ENCODE data around the gene HES4.
"Not testable (repeated sequence)": the region's sequence is repeated elsewhere in the genome, so short reads cannot be mapped to it uniquely, and the experiment has no call there.

HES4 gene

DNA sequence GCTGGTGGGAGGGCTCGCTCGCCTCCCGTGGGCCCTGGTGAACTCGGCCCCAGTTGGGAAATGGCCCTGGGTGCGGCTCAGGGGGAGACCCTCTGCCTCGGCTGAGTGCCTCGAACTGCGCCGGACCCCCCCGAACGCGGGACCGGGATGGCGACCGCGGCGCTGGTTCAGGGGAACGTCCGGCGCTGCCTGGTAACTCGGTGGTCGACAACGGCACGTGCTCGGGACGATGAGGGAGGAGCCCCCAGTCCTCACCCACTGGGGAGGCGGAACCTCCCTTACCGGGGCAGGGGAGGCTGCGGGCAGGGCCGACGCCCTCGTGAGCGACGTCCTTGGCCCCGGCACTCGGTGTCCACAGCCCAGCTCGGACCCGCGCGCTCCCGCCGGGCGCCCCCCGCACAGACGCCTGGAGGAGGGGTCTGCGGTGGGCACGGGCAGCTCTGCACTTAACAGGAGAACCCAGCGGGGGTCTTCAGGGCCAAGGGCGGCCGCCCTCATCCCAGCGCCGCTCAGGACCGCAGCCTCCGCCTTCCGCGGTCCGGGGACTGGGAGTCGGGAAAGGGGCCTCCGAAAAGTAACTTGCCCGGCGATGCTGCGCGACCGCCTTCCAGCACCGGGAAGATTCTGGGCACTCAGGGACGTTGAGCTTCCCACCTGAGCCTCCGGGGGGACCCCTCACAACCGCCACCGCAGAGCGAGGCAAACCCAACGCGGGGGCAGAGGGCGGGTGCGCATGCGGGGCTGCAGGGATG, 1.7 kb downstream of the HES4 start:
- DNase-seq, result no peak

DNA sequence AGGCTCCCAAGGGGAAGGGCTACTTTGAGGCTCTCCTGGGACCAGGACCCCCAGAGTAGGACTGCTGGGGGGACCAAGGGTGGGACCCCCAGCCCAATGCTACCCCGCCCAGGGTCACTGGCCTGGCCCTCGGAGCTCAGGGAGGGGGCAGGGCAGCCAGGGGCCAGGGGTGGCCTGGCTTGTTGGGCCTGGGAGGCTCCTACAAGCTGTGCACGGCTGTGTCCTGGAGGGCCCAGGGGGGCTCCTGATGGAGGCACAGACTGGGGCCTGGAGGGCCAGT, 2.2 kb downstream of the HES4 start:
- no peak for DNase-seq

DNA sequence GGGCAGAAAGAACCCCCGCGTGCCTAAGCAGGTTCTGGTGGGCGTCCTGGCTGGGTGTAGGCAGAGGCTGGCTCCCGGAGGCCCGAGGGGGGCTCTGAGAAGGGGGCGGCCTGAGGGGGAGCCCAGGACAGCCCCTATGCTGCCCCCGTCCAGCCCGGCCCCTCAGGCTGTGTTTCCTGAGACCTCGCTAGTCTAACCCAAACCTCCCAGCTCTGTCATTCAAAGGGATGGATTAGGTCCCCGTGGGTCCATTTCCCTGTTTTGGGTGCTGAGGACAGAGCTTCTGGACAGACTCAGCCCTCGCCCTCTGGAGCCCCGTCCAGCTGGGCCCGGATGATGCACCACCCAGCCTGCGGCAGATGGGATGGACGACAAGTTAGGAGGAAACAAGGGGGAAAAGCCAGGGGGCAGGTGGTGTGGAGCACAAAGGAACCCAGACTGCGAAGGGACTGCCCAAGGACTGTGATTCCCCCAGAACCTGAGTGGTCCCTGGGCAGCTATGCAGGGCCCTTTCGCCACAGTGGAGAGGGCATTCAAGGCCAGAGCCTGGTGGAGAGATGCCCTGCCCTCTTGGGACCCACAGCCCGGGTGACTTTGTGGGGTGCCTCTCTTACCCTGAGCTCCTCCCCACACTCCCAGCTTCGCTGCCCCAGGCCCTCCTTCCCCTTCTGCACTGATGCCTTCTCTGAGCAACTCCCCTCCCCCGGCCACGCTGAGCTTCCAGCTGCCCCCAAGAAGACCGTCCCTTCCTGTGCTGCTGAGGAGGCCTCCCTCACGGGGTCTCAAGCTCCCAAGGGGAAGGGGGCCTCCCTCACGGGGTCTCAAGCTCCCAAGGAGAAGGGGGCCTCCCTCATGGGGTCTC, 2.8 kb downstream of the HES4 start:
- DNase-seq, result no peak

DNA sequence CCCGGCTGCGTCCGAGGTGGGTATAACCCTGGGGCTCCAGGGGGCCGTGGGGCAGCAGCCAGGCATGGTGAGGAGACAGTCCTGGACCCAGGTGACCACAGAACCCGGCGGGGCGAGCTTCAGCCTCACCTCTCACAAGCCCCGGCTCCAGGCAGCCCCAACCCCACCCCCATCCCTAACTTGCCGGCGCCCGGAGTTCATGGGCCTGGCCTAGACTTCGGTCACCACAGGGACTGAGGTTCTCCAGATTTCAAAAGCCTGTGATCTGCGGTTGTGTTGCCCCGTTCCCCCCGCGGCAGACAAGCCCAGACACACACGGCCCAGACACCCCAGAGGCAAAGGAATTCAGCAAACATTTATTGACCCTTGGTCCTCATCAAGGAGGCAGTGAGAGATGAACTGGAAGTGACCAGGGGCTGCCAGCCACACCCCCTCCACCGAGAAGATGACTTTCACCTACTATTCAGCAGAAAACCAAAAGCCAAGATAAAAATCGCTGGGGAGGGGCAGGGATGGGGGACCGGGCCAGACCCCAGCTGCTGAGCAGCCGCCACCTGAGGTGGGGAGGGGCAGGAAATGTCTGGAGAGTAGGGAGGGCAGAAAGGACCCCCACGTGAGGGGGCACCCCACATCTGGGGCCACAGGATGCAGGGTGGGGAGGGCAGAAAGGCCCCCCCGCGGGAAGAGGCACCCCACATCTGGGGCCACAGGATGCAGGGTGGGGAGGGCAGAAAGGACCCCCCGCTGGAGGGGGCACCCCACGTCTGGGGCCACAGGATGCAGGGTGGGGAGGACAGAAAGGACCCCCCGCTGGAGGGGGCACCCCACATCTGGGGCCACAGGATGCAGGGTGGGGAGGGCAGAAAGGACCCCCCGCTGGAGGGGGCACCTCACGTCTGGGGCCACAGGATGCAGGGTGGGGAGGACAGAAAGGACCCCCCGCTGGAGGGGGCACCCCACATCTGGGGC, 3.9 kb downstream of the HES4 start:
- no peak for DNase-seq

DNA sequence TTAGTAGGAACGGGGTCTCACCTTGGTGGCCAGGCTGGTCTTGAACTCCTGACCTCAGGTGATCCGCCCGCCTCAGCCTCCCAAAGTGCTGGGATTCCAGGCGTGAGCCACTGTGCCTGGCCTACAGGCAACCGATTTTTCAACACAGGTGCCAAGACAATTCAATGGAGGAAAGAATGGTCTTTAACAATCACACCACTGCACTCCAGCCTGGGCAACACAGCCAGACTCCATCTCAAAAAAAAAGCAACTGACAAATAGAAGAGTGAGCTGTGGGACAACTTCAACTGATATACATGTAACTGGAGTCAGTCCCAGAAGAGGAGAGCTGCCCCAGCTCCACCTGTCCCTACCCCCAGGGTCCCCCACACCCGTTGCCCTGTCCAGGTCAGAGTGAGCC, 5.4 kb downstream of the HES4 start:
- DNase-seq, result not testable (repeated sequence)

DNA sequence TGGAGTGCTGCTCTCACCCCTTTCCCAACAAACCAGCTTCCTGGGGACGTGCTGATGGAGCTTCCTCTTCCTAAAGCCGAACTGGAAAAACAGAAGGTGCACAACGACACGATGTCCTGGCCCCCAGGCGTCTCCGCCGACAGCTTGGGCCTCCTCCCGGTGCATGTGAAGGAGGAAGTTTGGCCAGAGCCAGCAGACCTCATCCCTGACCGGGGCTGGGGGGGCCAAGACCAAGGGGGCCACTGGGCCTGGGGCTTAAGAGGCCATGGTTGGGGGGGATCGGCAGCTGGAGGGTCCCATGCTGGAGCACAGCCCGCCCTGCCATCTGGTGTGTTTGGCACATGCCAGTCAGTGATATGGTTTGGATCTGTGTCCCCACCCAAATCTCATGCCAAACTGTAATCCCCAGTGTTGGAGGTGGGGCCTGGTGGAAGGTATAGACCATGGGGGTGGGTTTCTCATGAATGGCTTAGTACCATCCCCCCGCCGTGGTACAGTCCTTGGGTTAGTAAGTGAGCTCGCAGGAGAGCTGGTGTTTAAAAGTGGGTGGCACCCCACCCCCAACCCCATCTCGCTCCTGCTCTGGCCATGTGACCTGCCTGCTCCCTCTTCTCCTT, 6.4 kb downstream of the HES4 start:
- DNase-seq, result no peak

DNA sequence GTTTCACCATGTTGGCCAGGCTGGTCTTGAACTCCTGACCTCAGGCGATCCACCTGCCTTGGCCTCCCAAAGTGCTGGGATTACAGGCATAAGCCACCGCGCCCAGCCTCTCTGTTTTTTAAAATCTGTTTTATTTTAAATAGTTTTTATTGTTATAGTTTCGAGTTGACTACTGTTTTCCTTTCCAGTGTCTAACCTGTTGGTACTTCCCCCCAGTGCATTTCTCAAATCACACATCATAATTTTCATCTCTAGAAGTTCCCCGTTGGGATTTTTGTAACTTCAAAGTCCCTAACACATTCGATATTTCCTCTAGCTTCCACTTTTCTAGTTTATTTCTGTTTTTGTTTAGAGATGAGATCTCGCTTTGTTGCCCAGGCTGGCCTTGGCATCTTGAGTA, 7.5 kb downstream of the HES4 start:
- DNase-seq, result no peak

DNA sequence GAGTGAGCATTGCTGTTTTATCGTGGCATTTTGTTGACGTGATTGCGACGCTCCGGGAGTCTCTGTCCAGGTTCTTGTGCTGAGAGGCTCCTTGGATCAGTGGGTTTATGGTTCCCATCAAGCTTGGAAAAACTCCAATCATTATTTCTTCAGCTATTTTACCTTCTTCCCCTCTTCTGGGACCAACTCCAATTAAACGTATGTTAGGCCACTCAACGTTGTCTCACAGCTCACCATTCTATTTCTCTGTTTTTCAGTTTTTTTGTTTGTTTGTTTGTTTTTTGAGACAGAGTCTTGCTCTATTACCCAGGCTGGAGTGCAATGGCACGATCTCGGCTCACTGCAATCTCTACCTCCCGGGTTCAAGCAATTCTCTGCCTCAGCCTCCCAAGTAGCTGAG, 8.0 kb downstream of the HES4 start:
- no peak for DNase-seq

DNA sequence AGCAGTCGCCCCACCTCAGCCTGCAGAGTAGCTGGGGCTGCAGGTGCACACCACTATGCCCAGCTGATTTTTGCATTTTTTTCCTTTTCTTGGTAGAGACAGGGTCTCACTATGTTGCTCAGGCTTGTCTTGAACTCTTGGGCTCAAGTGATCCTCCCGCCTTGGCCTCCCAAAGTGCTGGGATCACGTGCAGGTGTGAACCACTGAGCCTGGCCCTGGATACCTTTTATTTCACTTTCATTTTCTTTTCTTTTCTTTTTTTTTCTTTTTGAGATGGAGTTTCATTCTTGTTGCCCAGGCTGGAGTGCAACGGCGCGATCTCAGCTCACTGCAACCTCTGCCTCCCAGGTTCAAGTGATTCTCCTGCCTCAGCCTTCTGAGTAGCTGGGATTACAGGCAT, 8.6 kb downstream of the HES4 start:
- not testable (repeated sequence) for DNase-seq

DNA sequence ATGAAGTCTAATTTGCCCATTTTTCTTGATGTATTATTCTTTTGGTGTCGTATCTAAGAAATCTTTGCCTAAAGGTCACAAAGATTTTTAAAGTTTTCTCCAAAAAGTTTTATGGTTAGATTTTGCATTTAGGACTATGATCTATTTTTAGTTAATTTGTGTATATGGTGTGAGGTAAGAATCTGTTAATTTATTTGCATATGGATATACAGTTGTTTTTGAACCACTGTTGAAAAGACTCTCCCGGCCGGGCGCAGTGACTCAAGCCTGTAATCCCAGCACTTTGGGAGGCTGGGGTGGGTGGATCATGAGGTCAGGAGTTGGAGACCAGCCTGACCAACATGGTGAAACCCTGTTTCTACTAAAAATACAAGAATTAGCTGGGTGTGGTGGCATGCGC, 11.8 kb downstream of the HES4 start:
- DNase-seq, result not testable (repeated sequence)

DNA sequence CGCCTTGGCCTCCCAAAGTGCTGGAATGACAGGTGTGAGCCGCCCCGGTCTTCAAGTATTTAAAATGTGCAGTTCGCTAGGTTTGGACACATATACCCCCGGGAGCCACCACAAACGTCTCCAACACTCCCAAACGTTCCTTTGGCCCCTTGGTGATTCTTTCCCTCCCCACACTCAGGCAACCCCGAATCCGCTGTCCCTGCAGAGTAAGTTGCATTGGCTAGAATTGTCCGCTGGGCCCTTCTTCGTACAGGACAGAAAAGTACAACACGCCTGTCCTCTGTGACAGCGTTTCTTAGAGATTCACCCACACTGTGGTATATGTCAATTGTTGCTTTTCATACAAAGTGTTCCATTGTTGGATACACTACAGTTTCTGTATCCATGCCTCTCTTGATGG, 14.8 kb downstream of the HES4 start:
- no peak for DNase-seq

DNA sequence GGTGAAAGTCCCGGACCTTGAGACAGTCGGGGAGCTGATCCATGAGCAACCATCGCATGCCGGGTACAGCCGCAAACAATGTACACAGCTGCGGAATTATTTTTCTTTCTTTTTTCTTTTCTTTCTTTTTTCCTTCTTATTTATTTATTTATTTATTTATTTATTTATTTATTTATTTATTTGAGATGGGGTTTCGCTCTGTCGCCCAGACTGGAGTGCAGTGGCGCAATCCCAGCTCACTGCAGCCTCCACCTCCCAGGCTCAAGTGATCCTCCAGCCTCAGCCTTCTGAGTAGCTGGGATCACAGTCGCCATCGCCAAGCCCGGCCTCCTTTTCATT, 15.5 kb downstream of the HES4 start:
- no peak for DNase-seq

DNA sequence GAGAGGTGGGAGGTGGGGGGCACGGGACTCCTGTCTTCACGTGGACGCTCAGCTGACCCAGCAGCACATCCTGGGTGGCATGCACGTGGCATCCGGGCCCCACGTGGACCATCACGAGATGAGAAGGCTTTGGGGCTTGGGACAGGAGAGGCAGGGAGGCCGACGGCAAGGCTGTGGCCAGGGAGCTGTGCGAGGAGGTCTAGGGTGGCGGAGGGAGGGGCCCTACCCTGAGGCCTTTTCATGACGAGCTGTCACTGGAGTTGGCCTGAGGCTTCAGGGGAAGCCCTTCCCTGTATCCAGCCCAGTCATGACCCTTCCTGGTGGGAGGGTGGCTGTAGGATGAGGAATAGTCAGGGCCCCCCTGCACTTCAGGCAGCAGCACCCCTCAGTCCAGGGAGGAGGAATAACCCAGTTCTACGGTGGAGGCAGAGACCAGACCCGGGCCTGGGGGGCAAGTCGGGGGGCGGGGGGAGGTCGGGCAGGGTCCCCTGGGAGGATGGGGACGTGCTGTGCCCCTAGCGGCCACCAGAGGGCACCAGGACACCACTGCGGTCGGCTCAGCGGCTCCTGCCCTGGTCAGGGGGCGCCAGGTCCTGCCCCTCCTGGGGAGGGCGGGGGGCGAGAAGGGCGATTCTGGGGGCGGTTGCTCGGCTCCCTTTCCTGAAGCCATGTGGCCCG, 16.0 kb downstream of the HES4 start:
- DNase-seq, result peak; percentile 68

DNA sequence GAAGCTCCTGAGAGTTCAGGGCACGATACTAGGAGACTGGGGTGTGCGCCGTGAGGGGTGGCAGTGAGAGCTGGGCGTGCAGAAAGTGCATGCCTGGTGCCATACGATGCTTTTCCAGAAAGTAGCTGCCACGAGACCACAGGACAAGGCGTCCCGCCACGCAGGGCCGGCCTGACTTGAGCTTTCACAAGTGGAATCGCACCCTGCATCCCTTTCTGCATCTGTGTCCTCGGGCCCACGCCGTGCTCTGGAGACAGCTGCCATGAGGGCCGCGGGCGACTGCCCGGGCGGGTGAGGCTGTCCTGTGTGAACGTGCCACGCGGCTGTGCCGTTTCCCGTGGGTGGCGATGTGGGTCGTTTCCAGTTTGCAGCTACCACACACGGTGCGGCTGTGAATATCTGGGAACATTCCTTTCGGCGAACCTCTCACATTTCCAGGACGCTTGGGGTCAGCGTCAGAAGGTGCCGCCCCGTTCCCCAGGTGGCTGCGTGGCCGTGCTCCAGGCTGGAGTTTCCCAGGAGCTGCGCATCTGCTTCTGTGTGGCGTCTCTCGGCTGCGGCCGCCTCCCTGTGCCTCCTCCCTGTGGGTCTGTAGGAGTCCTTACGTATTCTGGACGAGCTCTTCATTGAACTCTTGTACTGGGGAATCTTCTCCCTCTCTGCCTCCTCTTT, 17.0 kb downstream of the HES4 start:
- DNase-seq, result no peak

DNA sequence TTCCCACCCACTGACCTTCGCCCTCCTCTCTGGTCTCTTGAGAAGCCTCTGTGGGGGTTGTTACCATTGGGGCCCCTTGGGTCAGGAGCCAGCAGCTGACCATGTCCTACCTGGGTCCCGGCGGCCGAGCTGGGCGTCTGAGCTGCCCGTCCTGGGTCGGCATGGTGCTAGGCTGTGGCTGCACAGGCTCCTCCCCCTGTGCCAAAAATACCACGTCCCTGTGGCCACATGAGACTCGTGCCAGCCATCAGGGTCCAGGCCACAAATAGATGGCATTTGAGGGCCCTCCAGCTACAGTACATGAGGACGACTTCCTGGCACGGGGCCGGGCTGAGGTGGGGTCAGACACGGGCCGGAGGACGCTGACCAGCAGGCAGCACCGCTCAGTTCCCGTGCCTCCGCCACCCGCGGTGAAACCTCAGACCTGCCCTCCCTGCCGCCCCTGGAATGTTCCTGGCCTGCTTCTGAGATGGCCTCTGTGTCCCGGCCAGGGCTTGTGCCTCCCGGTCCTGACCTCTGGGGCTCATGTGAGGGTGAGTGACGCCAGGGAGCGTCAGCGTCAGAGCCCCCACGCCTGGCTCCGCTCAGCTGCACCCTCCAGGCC, 17.8 kb downstream of the HES4 start, which contains the start of gene PERM1:
TSS of gene PERM1 (minus strand) at position 139 of the 604 bp plus-strand sequence. CDS start 1,064 bp downstream, outside the sequence.
- peak; percentile 43 for DNase-seq

DNA sequence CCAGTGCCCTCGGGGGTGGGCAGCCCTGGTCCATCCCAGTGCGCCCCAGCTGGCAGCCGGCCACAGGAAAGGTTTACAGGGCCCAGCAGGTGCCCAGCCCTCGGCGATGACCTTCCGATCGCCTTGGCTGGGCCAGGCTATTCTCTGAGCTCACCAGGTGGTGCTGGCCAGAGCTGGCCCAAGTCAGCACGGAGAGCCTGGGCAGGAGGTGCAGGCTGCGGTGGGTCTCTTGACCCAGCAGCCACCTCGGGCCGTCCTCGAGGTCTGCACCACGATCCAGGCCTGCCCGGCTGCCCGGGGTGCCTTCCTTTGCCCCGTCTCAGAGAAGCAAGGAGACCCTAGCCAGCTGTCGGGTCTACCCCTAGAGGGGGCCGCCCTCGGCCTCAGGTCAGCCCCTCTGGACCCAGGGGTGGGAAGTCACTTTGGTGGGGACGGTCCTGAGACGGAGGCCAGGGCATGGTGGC, 18.4 kb downstream of the HES4 start:
- no peak for DNase-seq

DNA sequence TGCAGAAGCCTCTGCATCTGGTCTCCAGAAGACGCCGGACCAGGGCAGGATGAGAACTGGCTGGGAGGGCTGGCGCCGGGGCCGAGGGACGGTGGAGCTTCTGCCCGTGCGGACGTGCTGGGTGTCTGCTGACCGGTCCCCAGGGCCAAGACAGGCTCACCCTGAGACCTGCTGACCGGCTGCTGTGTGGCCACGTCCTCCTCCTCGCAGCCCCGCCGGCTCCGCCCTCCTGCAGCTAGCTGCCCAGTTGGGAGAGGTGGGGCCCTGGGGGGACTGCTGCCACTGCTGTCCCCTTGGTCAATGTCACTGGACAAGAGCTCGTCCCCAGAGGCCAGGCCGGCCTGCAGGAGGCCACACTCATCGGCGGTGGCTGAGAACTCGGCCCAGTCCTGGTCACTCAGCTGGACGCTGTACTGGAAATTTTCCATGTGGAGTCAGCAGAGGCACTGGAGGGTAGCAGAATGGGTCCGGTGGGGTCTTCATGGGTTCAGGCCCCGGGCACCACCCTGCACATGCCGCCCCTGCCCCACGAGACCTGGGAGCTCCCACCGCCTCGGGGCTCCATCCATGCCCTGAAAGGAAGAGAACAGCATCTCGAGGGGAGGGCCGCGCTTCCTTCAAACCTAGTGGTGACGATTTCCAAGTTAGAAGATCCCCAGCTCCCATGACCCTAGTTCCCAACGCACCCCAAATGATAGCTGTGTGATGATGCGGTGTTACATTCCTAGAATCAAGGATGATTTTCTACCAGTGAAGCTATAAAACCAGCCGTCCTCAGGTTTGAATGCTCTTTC, 19.1 kb downstream of the HES4 start:
- DNase-seq, result peak; percentile 27

DNA sequence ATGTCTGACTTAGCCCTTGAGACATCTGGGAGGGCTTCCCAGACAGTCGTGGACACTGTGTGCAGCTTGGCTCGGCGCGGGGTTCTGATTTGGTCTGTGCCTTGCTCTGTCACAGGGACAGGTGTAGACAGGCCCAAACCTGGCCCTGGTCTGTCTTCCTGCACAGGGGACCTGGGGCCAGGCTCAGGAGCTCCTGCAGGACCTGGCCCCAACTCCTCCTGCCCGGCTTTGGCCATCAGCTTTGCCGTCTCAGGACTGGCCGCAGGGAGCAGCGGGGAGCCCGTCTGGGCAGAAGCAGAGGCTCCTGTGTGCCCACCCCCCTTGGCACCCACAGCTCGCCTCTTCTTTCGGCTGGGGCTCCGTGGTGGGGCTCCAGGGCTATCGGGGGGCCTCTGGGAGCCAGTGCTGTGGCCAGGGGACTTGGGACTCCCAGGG, 19.7 kb downstream of the HES4 start:
- peak; percentile 31 for DNase-seq

DNA sequence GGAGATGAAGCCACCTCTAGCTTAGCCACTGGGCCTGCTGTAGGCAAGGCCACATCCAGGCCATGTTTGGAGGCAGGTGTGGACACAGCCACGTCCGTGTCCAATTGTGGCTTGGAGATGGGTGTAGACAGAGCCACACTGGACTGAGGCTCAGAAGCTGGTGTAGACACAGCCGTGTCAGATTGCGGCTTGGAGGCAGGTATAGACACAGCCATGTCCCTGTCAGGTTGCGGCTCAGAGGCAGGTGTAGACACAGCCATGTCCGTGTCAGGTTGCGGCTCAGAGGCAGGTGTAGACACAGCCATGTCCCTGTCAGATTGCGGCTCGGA, 20.2 kb downstream of the HES4 start:
- DNase-seq, result no peak

All from left hindlimb (tissue), 1 donor.